Activated naive CD4-positive, alpha-beta T cell treated with anti-CD3 and anti-CD28 coated beads for 36 hours (primary cell): ENCODE results near the gene PRR20G. TPM values are rescaled to one million over a fixed set of nuclear protein-coding genes. Genes with fewer than 3 reads are reported as not detected.

ENCODE experiments used
- CTCF ChIA-PET: fragments of 350-600 bp; sonication (Branson Sonifier 250); formaldehyde crosslinking; loops from one replicate; lab custom pipeline; 2021; ENCODE audit warnings: antibody characterized with exemption; lab: Charles Lee
- DNase-seq: peaks from one replicate; pipeline ENCODE4 v3.0.0-alpha.2; 2020
- H3K27ac Mint-ChIP-seq: one replicate; pipeline ENCODE4 v1.8.0; 2021; ENCODE audit warnings: mild to moderate bottlenecking, mixed read lengths
- H3K27me3 Mint-ChIP-seq: one replicate; pipeline ENCODE4 v1.8.0; 2021; ENCODE audit warnings: low read depth, mixed read lengths
- H3K36me3 Mint-ChIP-seq: one replicate; pipeline ENCODE4 v1.8.0; 2021; ENCODE audit warnings: low read depth, mixed read lengths
- H3K4me1 Mint-ChIP-seq: one replicate; pipeline ENCODE4 v1.8.0; 2021; ENCODE audit warnings: low read depth, mixed read lengths
- H3K4me3 Mint-ChIP-seq: one replicate; pipeline ENCODE4 v1.8.0; 2021; ENCODE audit warnings: mild to moderate bottlenecking, moderate library complexity, mixed read lengths
- H3K9me3 Mint-ChIP-seq: one replicate; pipeline ENCODE4 v1.8.0; 2021; ENCODE audit warnings: mixed read lengths
- intact Hi-C: fragments of 100-400 bp; cut with micrococcal nuclease; formaldehyde crosslinking; loops from one replicate; pipeline ENCODE4 v1.15.1; 2023
- total RNA-seq, 2 experiments: library from RNA; stranded (reverse); gene quantifications; one replicate each; pipeline ENCODE4 v1.2.3, GENCODE V29; 2021

The PRR20G gene
- total RNA-seq, 2 experiments from 2014 or later = not detected

DNA sequence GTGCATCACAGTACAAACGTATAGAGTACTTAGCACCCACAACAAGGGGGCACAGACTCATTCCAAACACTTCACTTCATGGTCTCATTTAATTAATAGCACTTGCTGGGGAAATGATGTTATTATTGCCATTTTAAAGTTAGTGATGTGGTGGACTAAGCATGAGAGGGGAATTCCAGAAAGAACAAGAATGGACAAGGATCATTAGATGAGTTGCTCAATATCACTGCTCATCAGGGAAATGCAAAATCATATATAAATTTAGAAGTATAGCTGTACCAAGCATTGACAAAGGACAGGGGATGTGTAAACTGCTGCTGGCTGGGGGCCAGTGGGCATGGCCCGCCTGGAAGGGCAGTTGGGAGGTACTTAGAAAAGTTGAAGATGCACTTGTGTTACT is 14.6 kb downstream of the PRR20G start:
- Mint-ChIP-seq H3K27me3 (peaks cover 10% of the 10 kb centered on the region), H3K4me1 (no peaks in the 10 kb centered on the region), H3K9me3 (peaks cover 16% of the 10 kb centered on the region), H3K27ac (no peak overlapping the region), H3K36me3 (no peaks in the 10 kb centered on the region), H3K4me3 (no peak overlapping the region)
- intact Hi-C loops = no loop called here
- DNase-seq = no peak
- CTCF ChIA-PET = no interaction called here

DNA sequence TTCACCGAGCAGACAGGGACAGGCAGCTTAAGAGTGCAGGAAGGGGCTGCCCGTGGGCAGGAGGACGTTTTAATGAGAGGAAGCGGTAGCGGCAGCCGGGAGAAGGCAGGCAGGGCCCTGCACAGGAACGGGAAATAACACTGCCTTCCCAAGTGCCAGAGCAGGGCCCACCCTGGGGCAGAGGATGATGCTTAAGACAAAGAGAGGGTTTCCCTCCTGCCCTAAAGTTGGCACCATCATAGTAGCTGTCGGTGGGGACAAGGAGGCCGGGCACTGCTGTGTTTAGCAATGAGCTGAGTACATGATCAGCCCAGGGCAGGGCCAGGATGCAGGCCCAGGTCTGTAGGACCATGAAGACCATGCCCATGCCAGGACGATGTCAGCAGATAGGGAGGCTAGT is 21.7 kb downstream of the PRR20G start:
- intact Hi-C loops = no loop called here
- Mint-ChIP-seq H3K9me3 (peaks cover 16% of the 10 kb centered on the region), H3K27ac (no peak overlapping the region), H3K4me1 (no peaks in the 10 kb centered on the region), H3K36me3 (no peaks in the 10 kb centered on the region), H3K4me3 (no peak overlapping the region), H3K27me3 (peaks cover 11% of the 10 kb centered on the region)
- CTCF ChIA-PET = no interaction called here
- DNase-seq = no peak

- CTCF ChIA-PET = no interaction called here
- intact Hi-C loops = no loop called here
- Mint-ChIP-seq H3K27me3 (peaks cover 11% of the 10 kb centered on the region), H3K4me1 (no peaks in the 10 kb centered on the region), H3K4me3 (no peak overlapping the region), H3K36me3 (no peaks in the 10 kb centered on the region), H3K9me3 (peaks cover 16% of the 10 kb centered on the region), H3K27ac (no peak overlapping the region)
- DNase-seq = no peak
Measured at GRCh38 chr3:127265581-127265981, 22.3 kb downstream of the PRR20G start.

DNA sequence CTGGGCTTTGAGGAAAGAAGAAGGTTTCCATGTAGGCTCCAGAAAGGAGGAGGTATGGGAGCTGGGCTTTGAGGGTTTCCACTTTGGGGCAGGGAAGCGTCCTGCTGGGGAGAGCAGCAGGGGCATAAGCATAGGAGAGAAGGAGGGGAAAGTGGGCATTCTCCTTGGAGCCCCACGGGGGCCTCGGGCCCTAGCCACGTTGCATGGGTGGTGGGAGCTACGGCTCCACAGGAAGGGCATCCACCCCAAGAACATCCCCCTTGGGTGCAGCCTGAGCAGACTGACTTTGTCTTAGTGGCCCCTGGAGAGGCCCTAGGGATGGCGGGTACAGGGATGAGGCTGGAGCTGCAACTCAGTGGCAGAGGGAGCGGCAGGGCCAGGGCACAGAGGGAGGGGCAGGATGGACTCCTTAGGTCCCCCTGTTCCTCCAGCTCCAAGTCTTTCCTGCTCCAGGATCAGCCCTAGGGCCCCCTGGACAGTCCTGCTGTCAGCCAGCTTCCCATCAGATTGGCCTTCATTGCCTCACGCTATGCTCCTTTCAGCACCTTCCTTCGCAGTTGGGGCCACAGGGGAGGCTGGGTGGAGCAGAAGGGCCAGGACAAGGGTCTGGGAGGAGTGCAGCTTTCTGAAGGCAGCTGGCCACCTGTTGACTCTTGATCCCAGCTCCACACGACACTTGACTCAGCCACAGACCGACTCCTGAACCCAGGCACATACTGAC is 22.9 kb downstream of the PRR20G start:
- H3K4me3 Mint-ChIP-seq = no peak overlapping the region
- no peak for DNase-seq
- H3K4me1 Mint-ChIP-seq = no peaks in the 10 kb centered on the region
- peaks cover 14% of the 10 kb centered on the region for H3K9me3 Mint-ChIP-seq
- no peak overlapping the region for H3K27ac Mint-ChIP-seq
- CTCF ChIA-PET = interaction anchor here (0.6 kb wide), 1 partner anchor 17 kb away, joined by 3 read pairs; no protein-coding TSS in a partner anchor
- H3K27me3 Mint-ChIP-seq = peaks cover 10% of the 10 kb centered on the region
- intact Hi-C loops = no loop called here
- H3K36me3 Mint-ChIP-seq = no peaks in the 10 kb centered on the region

DNA sequence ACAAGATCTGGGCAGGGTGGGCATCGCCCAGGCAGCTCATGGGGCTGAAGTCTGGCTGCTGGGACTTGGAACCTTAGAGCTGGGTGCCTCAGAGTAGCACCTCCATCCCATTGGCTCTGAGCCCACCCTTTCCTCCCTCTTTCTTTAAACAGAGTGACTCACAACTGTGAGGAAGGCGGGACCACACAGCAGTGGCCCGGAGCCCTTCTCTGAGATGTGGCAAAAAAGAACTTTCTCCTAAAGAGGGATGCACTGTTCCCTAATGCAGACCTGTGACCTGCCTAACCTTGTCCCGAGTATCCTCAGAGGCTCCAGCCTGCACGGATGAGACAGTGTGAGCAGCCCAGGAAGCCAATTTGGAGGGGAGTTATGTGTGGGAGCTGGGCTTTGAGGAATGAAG is 23.6 kb downstream of the PRR20G start:
- Mint-ChIP-seq H3K27ac (no peak overlapping the region), H3K27me3 (peaks cover 9% of the 10 kb centered on the region), H3K4me3 (no peak overlapping the region), H3K4me1 (no peaks in the 10 kb centered on the region), H3K9me3 (peaks cover 9% of the 10 kb centered on the region), H3K36me3 (no peaks in the 10 kb centered on the region)
- intact Hi-C loops = no loop called here
- DNase-seq = no peak
- CTCF ChIA-PET = interaction anchor here (0.6 kb wide), 1 partner anchor 49 kb away, joined by 3 read pairs; no protein-coding TSS in a partner anchor

DNA sequence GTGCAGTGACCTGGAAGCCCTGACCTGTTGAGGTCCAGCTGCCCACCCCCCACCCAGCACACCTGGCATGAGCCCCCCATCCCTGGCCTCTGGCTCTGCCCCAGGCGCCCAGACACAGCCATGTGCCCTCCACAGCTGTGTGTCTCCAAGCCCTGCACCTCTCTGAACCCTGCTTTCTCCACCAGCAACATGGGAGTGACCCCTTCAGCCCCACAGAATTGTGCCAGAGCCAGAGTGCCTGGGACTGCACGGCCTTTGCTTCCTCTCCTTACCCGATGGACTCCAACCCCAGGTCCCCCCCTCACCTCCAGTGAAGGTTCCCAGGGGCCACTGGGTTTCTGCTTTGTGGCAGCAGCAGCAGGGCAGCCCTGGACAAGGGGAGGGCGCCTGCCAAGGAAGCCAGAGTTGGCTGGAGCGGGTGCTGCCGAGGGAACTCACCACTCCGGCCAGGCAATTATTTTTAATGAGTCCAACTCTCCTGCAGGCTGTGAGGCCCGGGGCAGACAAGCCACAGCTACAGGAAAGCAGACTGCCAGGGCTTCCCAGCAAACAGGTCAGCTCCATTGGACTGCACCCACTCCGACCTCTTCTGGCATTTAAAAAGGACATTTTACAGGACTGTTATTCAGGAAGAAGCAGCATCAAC is 24.1 kb downstream of the PRR20G start:
- DNase-seq = no peak
- H3K27ac Mint-ChIP-seq = no peak overlapping the region
- intact Hi-C loops = no loop called here
- peaks cover 4% of the 10 kb centered on the region for H3K9me3 Mint-ChIP-seq
- peaks cover 9% of the 10 kb centered on the region for H3K27me3 Mint-ChIP-seq
- no peaks in the 10 kb centered on the region for H3K36me3 Mint-ChIP-seq
- H3K4me1 Mint-ChIP-seq = no peaks in the 10 kb centered on the region
- H3K4me3 Mint-ChIP-seq = no peak overlapping the region
- CTCF ChIA-PET = interaction anchor here (0.6 kb wide), 1 partner anchor 50 kb away, joined by 3 read pairs; no protein-coding TSS in a partner anchor

- no peak for DNase-seq
- peaks cover 9% of the 10 kb centered on the region for H3K27me3 Mint-ChIP-seq
- intact Hi-C loops = no loop called here
- CTCF ChIA-PET = no interaction called here
- H3K9me3 Mint-ChIP-seq = no peaks in the 10 kb centered on the region
- no peak overlapping the region for H3K27ac Mint-ChIP-seq
- no peaks in the 10 kb centered on the region for H3K36me3 Mint-ChIP-seq
- no peaks in the 10 kb centered on the region for H3K4me1 Mint-ChIP-seq
- no peak overlapping the region for H3K4me3 Mint-ChIP-seq
Measured at GRCh38 chr3:127263037-127263436, 24.8 kb downstream of the PRR20G start.

- no peak overlapping the region for H3K4me3 Mint-ChIP-seq
- CTCF ChIA-PET = no interaction called here
Measured at GRCh38 chr3:127262533-127262932, 25.3 kb downstream of the PRR20G start.

GRCh38 chr3:127261925-127262324 is 25.9 kb downstream of the PRR20G start:
- no peaks in the 10 kb centered on the region for H3K4me1 Mint-ChIP-seq
- H3K27ac Mint-ChIP-seq = no peak overlapping the region
- no peaks in the 10 kb centered on the region for H3K36me3 Mint-ChIP-seq
- H3K9me3 Mint-ChIP-seq = no peaks in the 10 kb centered on the region
- DNase-seq = no peak
- intact Hi-C loops = no loop called here
- CTCF ChIA-PET = no interaction called here
- peaks cover 9% of the 10 kb centered on the region for H3K27me3 Mint-ChIP-seq
- no peak overlapping the region for H3K4me3 Mint-ChIP-seq

More at GRCh38 chr3:127262533-127262932, 25.3 kb downstream of the PRR20G start:
- H3K4me1 Mint-ChIP-seq = no peaks in the 10 kb centered on the region
- H3K9me3 Mint-ChIP-seq = no peaks in the 10 kb centered on the region
- no peak overlapping the region for H3K27ac Mint-ChIP-seq
- peaks cover 9% of the 10 kb centered on the region for H3K27me3 Mint-ChIP-seq
- no peaks in the 10 kb centered on the region for H3K36me3 Mint-ChIP-seq
- intact Hi-C loops = no loop called here
- no peak for DNase-seq

- H3K27me3 Mint-ChIP-seq = peaks cover 12% of the 10 kb centered on the region
- H3K4me3 Mint-ChIP-seq = no peak overlapping the region
- H3K4me1 Mint-ChIP-seq = no peaks in the 10 kb centered on the region
- no peaks in the 10 kb centered on the region for H3K9me3 Mint-ChIP-seq
- no peak overlapping the region for H3K27ac Mint-ChIP-seq
- H3K36me3 Mint-ChIP-seq = no peaks in the 10 kb centered on the region
- DNase-seq = no peak
- CTCF ChIA-PET = no interaction called here
- intact Hi-C loops = no loop called here
Measured at GRCh38 chr3:127260826-127261555, 26.9 kb downstream of the PRR20G start.

DNA sequence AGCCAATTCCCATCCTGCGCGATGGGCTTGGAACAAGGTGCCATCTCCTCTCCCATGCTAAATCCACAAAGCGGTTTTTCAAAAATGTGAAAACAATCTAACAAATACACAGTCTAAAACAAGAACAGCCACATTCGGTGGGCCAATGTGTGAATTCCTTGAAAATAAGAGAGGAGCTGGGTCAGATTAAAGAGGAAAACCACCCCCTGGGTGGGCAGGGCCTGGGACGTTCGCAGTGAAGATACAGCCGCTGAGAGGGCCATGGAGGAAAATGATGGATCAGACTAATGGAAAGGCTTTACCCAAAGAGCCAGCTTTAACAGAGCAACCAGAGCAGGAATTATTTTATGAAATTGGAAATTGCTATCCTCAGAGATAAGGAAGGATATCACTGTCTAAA is 27.4 kb downstream of the PRR20G start:
- intact Hi-C loops = no loop called here
- Mint-ChIP-seq H3K4me1 (no peaks in the 10 kb centered on the region), H3K9me3 (no peaks in the 10 kb centered on the region), H3K27ac (no peak overlapping the region), H3K27me3 (peaks cover 11% of the 10 kb centered on the region), H3K36me3 (no peaks in the 10 kb centered on the region), H3K4me3 (no peak overlapping the region)
- CTCF ChIA-PET = no interaction called here
- DNase-seq = no peak

- intact Hi-C loops = no loop called here
- no peak overlapping the region for H3K27ac Mint-ChIP-seq
- CTCF ChIA-PET = no interaction called here
- DNase-seq = no peak
- no peaks in the 10 kb centered on the region for H3K36me3 Mint-ChIP-seq
- H3K9me3 Mint-ChIP-seq = no peaks in the 10 kb centered on the region
- H3K4me3 Mint-ChIP-seq = no peak overlapping the region
- H3K4me1 Mint-ChIP-seq = no peaks in the 10 kb centered on the region
- peaks cover 9% of the 10 kb centered on the region for H3K27me3 Mint-ChIP-seq
Measured at GRCh38 chr3:127259882-127260281, 28.0 kb downstream of the PRR20G start.
